Fibroblast of mammary gland (primary cell): ENCODE measurements around the gene PHPT1.

ENCODE experiments used
- DNase-seq: peaks from one replicate; pipeline ENCODE4 v3.0.0-alpha.2; 2010; ENCODE audit warnings: low read depth
- H3K4me3 ChIP-seq: 2 replicates; pipeline ENCODE4 v1.5.1; 2011; ENCODE audit warnings: low read depth, mild to moderate bottlenecking, low read length, moderate library complexity; ENCODE audit not compliant: control insufficient read depth
- CTCF ChIP-seq: conservative IDR thresholded peaks from 2 replicates; pipeline ENCODE4 v1.5.1; 2011; ENCODE audit warnings: low read depth, low read length, inconsistent platforms; ENCODE audit not compliant: control insufficient read depth, insufficient read depth

PHPT1 gene

DNA sequence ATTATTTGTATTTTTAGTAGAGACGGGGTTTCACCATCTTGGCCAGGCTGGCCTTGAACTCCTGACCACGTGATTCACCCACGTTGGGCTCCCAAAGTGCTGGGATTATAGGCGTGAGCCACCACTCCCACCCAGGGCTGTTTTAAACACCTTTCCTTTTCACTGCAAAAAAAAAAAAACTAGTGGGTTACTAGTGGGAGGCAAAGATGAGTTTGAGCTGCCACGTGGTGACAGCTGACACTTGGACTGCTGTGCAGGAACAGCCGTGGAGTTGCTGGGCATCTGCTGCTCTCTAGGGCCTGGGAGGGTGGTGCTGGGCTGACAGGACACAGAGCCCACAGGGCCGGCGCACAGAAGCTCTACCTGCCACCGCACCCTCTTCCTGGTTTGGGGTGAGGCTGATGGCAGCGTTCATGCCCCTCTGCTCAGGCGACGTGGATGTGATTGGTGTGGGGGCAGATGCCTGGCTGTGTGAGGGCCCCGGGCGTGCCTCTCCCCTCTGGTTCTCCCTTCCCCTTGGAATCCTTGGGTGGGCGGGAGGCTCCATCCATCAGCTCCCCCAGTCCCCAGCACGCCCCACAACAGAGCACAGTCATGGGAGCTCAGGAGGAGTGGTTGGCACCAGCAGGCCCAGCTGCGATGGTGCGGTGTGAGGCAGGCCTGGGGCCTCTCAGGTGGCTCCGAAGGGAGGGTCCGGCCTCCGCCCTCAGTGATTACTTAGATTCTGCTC is 24.5 kb upstream of the PHPT1 start:
- DNase-seq = no peak

GRCh38 chr9:136825295-136826187 is 23.7 kb upstream of the PHPT1 start:
- no peak for DNase-seq
- H3K4me3 ChIP-seq = no peak overlapping the region
- no peak for TF ChIP-seq CTCF

More for the DNA sequence above, 24.5 kb upstream of the PHPT1 start:
- no peak for TF ChIP-seq CTCF
- H3K4me3 ChIP-seq = no peak overlapping the region

DNA sequence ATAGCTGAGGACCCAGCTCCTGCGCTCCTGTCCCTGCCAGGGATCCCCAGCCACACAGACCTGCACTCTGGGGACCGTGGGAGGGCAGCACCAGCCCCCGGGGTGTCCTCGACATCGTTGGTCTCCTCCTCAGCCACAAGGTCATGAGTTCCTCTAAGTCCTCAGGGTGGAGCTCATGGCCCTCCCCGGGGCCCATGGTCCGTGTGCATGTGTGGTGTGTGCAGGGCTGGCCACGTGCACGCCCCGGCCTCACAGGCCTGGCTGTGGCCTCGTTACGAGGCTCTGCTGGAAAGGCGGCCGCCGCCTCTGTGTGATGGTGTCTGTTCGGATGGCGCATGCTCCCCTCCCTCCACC is 23.0 kb upstream of the PHPT1 start:
- no peak overlapping the region for H3K4me3 ChIP-seq
- DNase-seq = no peak
- TF ChIP-seq CTCF = no peak

GRCh38 chr9:136826703-136827582 is 22.3 kb upstream of the PHPT1 start:
- no peak for DNase-seq
- no peak overlapping the region for H3K4me3 ChIP-seq

GRCh38 chr9:136827794-136828473 is 21.3 kb upstream of the PHPT1 start:
- no peak for DNase-seq
- TF ChIP-seq CTCF = no peak
- no peak overlapping the region for H3K4me3 ChIP-seq

More at GRCh38 chr9:136826703-136827582, 22.3 kb upstream of the PHPT1 start:
- no peak for TF ChIP-seq CTCF
